DMS79 treated with DMSO at 0.1 percent for 48 hours (cell line): ENCODE data around the gene LNX2.

Experiments
- DNase-seq: peaks from one replicate; lab custom pipeline; 2025; lab: John Stamatoyannopoulos, UW

LNX2 gene

GRCh38 chr13:27504128-27504867 is 116.0 kb downstream of the LNX2 start:
- DNase-seq: no peak

- no peak for DNase-seq
Observed at GRCh38 chr13:27500806-27501534, 119.4 kb downstream of the LNX2 start.

- DNase-seq: no peak
Observed at GRCh38 chr13:27497563-27498230, 122.6 kb downstream of the LNX2 start.

GRCh38 chr13:27496536-27497273 is 123.6 kb downstream of the LNX2 start:
- DNase-seq: no peak

- no peak for DNase-seq
Observed at GRCh38 chr13:27496006-27496405, 124.3 kb downstream of the LNX2 start.
